ENCODE data around the gene FBXO48. TPM values are rescaled to one million over a fixed set of nuclear protein-coding genes. Genes with fewer than 3 reads are reported as not detected.

Gene FBXO48
- total RNA-seq, 4 donors from 2014 or later: 0.60 to 2.6 (median 2.2) TPM

GRCh38 chr2:68428746-68429145 is 38.3 kb downstream of the FBXO48 start:
- DNase-seq: no peak
- WGBS, 2 donors (ENCODE audit: low coverage in 1 of 2): 86 to 88% methylated on average over 1 of the region's 1 CpG
- H3K9me3 ChIP-seq: no peaks in the 10 kb centered on the region
- peaks cover 0 to 22% (median 7%) of the 10 kb centered on the region in 4 donors for H3K4me1 ChIP-seq
- TF ChIP-seq POLR2A (IDR thresholded peaks at IDR 0.05) (no peak), POLR2AphosphoS5 (IDR thresholded peaks at IDR 0.05) (no peak), EP300 (IDR thresholded peaks at IDR 0.05; ENCODE audit: low read depth) (no peak), CTCF (IDR thresholded peaks at IDR 0.05) (no peak)
- no peaks in the 10 kb centered on the region for H3K36me3 ChIP-seq
- no peaks in the 10 kb centered on the region for H3K27me3 ChIP-seq
- no peak overlapping the region for H3K4me3 ChIP-seq
- H3K27ac ChIP-seq: no peak overlapping the region
- in situ Hi-C loops (cut with MboI; ENCODE audit: low pct_ligation_motif_present in 1 of 4, low pct_unique_long_range_greater_than_20kb in 1 of 4, low sequenced_read_pairs in 3 of 4): loop anchor here in 2 of 4 donors (25.0 kb wide), 3 partner anchors 241 to 316 kb away; partner anchors contain the start of gene PNO1 (in 1 of the 2)
- intact Hi-C loops (cut with DNase I; ENCODE audit: low total_unique reads): no loop called here

- no peak overlapping the region for H3K27ac ChIP-seq
- no peak for DNase-seq
- H3K9me3 ChIP-seq: no peaks in the 10 kb centered on the region
- TF ChIP-seq POLR2AphosphoS5 (IDR thresholded peaks at IDR 0.05) (no peak), POLR2A (IDR thresholded peaks at IDR 0.05) (no peak), CTCF (IDR thresholded peaks at IDR 0.05) (no peak), EP300 (IDR thresholded peaks at IDR 0.05; ENCODE audit: low read depth) (no peak)
- H3K4me1 ChIP-seq: peaks cover 0 to 22% (median 7%) of the 10 kb centered on the region in 4 donors
- 47 to 70% methylated on average over 4 of the region's 4 CpGs for WGBS, 2 donors (ENCODE audit: low coverage in 1 of 2)
- in situ Hi-C loops (cut with MboI; ENCODE audit: low pct_ligation_motif_present in 1 of 4, low pct_unique_long_range_greater_than_20kb in 1 of 4, low sequenced_read_pairs in 3 of 4): loop anchor here in 2 of 4 donors (25.0 kb wide), 3 partner anchors 241 to 316 kb away; partner anchors contain the start of gene PNO1 (in 1 of the 2)
- no peaks in the 10 kb centered on the region for H3K36me3 ChIP-seq
- no peak overlapping the region for H3K4me3 ChIP-seq
- no peaks in the 10 kb centered on the region for H3K27me3 ChIP-seq
- intact Hi-C loops (cut with DNase I; ENCODE audit: low total_unique reads): no loop called here
Measured at GRCh38 chr2:68428126-68428525, 39.0 kb downstream of the FBXO48 start.

DNA sequence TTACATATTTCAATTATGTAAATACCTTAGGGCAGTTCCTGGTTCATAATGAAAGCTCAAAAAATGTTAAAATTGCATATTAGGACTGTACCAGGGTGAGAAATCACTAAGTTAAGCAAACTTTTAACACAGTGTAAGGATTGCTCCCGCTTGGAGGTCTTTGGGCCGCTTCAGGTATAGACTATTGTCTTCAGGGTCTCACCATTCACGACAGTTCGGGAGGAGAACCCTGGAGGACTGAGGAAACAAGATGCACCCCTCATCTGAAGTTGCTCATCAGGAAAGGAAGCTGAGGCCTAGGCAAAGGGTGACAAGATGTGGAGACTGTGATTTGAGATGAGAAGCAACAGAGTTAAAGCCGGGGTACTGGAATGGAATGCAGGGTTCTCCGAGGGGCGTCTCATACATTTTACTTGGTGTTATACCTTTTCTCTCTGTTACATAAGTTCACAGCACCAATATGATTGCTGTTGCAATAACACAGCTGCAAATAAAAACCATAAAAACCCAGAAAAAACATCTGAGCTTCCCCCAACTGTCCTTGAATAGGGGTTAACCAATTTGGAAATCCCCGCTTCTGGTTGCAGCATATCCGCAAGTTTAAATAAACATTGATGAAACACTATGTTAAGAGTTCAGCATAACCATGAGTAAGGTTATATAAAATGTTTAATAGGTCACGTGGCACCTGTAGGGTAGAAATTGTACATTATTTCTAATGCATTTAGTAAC is 40.1 kb downstream of the FBXO48 start:
- no peak overlapping the region for H3K4me3 ChIP-seq
- in situ Hi-C loops (cut with MboI; ENCODE audit: low pct_ligation_motif_present in 1 of 4, low pct_unique_long_range_greater_than_20kb in 1 of 4, low sequenced_read_pairs in 3 of 4): loop anchor here in 2 of 4 donors (25.0 kb wide), 3 partner anchors 240 to 315 kb away; partner anchors contain the start of gene PNO1 (in 1 of the 2)
- H3K36me3 ChIP-seq: no peaks in the 10 kb centered on the region
- TF ChIP-seq CTCF (IDR thresholded peaks at IDR 0.05): no peak
- TF ChIP-seq POLR2AphosphoS5 (IDR thresholded peaks at IDR 0.05): no peak
- no peak for TF ChIP-seq EP300 (IDR thresholded peaks at IDR 0.05; ENCODE audit: low read depth)
- no peak for TF ChIP-seq POLR2A (IDR thresholded peaks at IDR 0.05)
- DNase-seq: no peak
- peak overlapping the region in 1 of 4 donors; percentile 6 for H3K27ac ChIP-seq
- no peaks in the 10 kb centered on the region for H3K9me3 ChIP-seq
- H3K4me1 ChIP-seq: peaks cover 0 to 22% (median 7%) of the 10 kb centered on the region in 4 donors
- H3K27me3 ChIP-seq: no peaks in the 10 kb centered on the region
- WGBS, 2 donors (ENCODE audit: low coverage in 1 of 2): 65 to 71% methylated on average over 8 to 10 of the region's 10 CpGs
- intact Hi-C loops (cut with DNase I; ENCODE audit: low total_unique reads): no loop called here

GRCh38 chr2:68426446-68426845 is 40.6 kb downstream of the FBXO48 start:
- intact Hi-C loops (cut with DNase I; ENCODE audit: low total_unique reads) (no loop called here), in situ Hi-C loops (cut with MboI; ENCODE audit: low pct_ligation_motif_present in 1 of 4, low pct_unique_long_range_greater_than_20kb in 1 of 4, low sequenced_read_pairs in 3 of 4) (loop anchor here in 2 of 4 donors (25.0 kb wide), 3 partner anchors 239 to 314 kb away; partner anchors contain the start of gene PNO1 (in 1 of the 2))
- no peak for DNase-seq
- TF ChIP-seq EP300 (IDR thresholded peaks at IDR 0.05; ENCODE audit: low read depth) (no peak), POLR2AphosphoS5 (IDR thresholded peaks at IDR 0.05) (no peak), CTCF (IDR thresholded peaks at IDR 0.05) (no peak)
- Histone ChIP-seq H3K9me3 (no peaks in the 10 kb centered on the region), H3K4me1 (peaks cover 0 to 22% (median 7%) of the 10 kb centered on the region in 4 donors), H3K27ac (peak overlapping the region in 1 of 4 donors; percentile 6), H3K36me3 (no peaks in the 10 kb centered on the region), H3K4me3 (no peak overlapping the region), H3K27me3 (no peaks in the 10 kb centered on the region)
- 85 to 88% methylated on average over 1 of the region's 1 CpG for WGBS, 2 donors (ENCODE audit: low coverage in 1 of 2)
